HEK293T (cell line): ENCODE measurements around the gene CRTAC1.

ENCODE experiments used
- ELF4 ChIP-seq: fragments of 450-650 bp; IDR thresholded peaks from 2 replicates; pipeline ENCODE4 v1.6.1; 2017; ENCODE audit warnings: antibody characterized with exemption
- HDGF ChIP-seq: fragments of 450-650 bp; IDR thresholded peaks from 2 replicates; pipeline ENCODE4 v1.6.1; 2017; ENCODE audit warnings: antibody characterized with exemption, borderline replicate concordance

DNA sequence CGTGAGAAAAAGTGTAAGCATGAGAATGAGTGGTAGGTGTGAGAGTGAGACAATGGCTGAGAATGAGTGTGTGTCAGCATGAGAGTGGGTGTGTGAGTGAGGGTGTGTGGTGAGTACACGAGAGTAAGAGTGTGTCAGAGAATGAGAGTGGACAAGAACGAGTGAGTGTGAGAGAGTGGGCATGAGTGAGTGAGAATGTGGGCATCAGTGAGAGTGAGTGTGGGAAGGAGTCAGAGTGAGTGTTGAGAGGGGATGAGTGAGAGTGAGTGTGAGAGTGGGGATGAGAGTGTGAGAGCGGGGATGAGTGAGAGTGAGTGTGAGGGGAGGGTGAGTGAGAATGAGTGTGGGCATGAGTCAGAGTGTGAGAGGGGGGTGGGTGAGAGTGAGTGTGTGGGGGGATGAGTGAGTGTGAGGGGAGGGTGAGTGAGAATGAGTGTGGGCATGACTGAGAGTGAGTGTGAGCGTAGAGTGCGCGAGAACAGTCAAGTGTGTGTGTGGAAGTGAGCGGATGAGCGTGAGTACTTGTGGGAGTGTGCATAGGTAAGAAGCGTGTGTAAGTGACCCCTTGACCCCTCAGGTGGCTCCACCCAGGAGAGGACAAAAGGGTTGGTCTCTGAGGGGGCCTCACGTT is 105.0 kb downstream of the CRTAC1 start:
- TF ChIP-seq HDGF (no peak), ELF4 (no peak)
